Activated CD4-positive, alpha-beta T cell treated with anti-CD3 and anti-CD28 coated beads for 36 hours (primary cell): ENCODE data around the gene CDH4. TPM values are rescaled to one million over a fixed set of nuclear protein-coding genes. Genes with fewer than 3 reads are reported as not detected.

ENCODE experiments used
- ATAC-seq: fragments of 200-7000 bp; cut with Tn5 transposase; one replicate; pipeline ENCODE4 v1.10.0; 2021; ENCODE audit warnings: mild to moderate bottlenecking, moderate library complexity
- CTCF ChIA-PET: fragments of 350-600 bp; sonication (Branson Sonifier 250); formaldehyde crosslinking; loops from one replicate; lab custom pipeline; 2021; ENCODE audit warnings: antibody characterized with exemption; lab: Charles Lee
- POLR2A ChIA-PET: fragments of 350-600 bp; sonication (Branson Sonifier 250); formaldehyde crosslinking; loops from one replicate; lab custom pipeline; 2021; ENCODE audit warnings: antibody characterized with exemption, inconsistent platforms; lab: Charles Lee
- DNase-seq: peaks from one replicate; pipeline ENCODE4 v3.0.0-alpha.2; 2020
- H3K27ac Mint-ChIP-seq: one replicate; pipeline ENCODE4 v1.8.0; 2021; ENCODE audit warnings: mixed read lengths
- H3K27me3 Mint-ChIP-seq: one replicate; pipeline ENCODE4 v1.8.0; 2021; ENCODE audit warnings: mixed read lengths
- H3K36me3 Mint-ChIP-seq: one replicate; pipeline ENCODE4 v1.8.0; 2021; ENCODE audit warnings: low read depth, mixed read lengths
- H3K4me1 Mint-ChIP-seq: one replicate; pipeline ENCODE4 v1.8.0; 2021; ENCODE audit warnings: mixed read lengths
- H3K4me3 Mint-ChIP-seq: one replicate; pipeline ENCODE4 v1.8.0; 2021; ENCODE audit warnings: mild to moderate bottlenecking, moderate library complexity, mixed read lengths
- H3K9me3 Mint-ChIP-seq: one replicate; pipeline ENCODE4 v1.8.0; 2021; ENCODE audit warnings: low read depth, mixed read lengths
- intact Hi-C, 2 experiments: fragments of 100-400 bp; cut with DNase I in 1 of 2; cut with micrococcal nuclease in 1 of 2; formaldehyde crosslinking; loops; one replicate each; pipeline versions ENCODE4 v1.14.2 to v1.15.1; 2022 to 2024; cut with DNase I, micrococcal nuclease
- total RNA-seq, 2 experiments: library from RNA; stranded (reverse); gene quantifications; one replicate each; pipeline ENCODE4 v1.2.3, GENCODE V29; 2021

CDH4 gene
- total RNA-seq, 2 experiments from 2014 or later = not detected

GRCh38 chr20:61695741-61696140, 443.7 kb downstream of the CDH4 start:
- no peak overlapping the region for H3K4me3 Mint-ChIP-seq
- DNase-seq (no peak), ATAC-seq (no peak)
- intact Hi-C loops = no loop called here
- H3K27ac Mint-ChIP-seq = no peak overlapping the region
- H3K36me3 Mint-ChIP-seq = no peaks in the 10 kb centered on the region
- no peaks in the 10 kb centered on the region for H3K9me3 Mint-ChIP-seq
- CTCF ChIA-PET = no interaction called here
- POLR2A ChIA-PET = no interaction called here
- peaks cover 4% of the 10 kb centered on the region for H3K27me3 Mint-ChIP-seq
- H3K4me1 Mint-ChIP-seq = no peaks in the 10 kb centered on the region

- H3K27ac Mint-ChIP-seq = no peak overlapping the region
- ATAC-seq (no peak), DNase-seq (no peak)
- no peaks in the 10 kb centered on the region for H3K4me1 Mint-ChIP-seq
- no peaks in the 10 kb centered on the region for H3K36me3 Mint-ChIP-seq
- POLR2A ChIA-PET = no interaction called here
- H3K9me3 Mint-ChIP-seq = no peaks in the 10 kb centered on the region
- CTCF ChIA-PET = no interaction called here
- H3K4me3 Mint-ChIP-seq = no peak overlapping the region
- peaks cover 4% of the 10 kb centered on the region for H3K27me3 Mint-ChIP-seq
- intact Hi-C loops = no loop called here
Observed at GRCh38 chr20:61696181-61696735, 444.2 kb downstream of the CDH4 start.

- Mint-ChIP-seq H3K36me3 (no peaks in the 10 kb centered on the region), H3K4me3 (no peak overlapping the region), H3K27ac (no peak overlapping the region), H3K27me3 (peaks cover 2% of the 10 kb centered on the region), H3K4me1 (no peaks in the 10 kb centered on the region), H3K9me3 (no peaks in the 10 kb centered on the region)
- CTCF ChIA-PET = no interaction called here
- no peak for DNase-seq
- POLR2A ChIA-PET = no interaction called here
- ATAC-seq = no peak
- intact Hi-C loops = no loop called here
Observed at GRCh38 chr20:61697666-61698597, 445.9 kb downstream of the CDH4 start.

- Mint-ChIP-seq H3K4me1 (no peaks in the 10 kb centered on the region), H3K36me3 (no peaks in the 10 kb centered on the region), H3K4me3 (no peak overlapping the region), H3K27me3 (peaks cover 2% of the 10 kb centered on the region), H3K9me3 (no peaks in the 10 kb centered on the region), H3K27ac (no peak overlapping the region)
- ChIA-PET CTCF (no interaction called here), POLR2A (no interaction called here)
- no peak for DNase-seq
- no peak for ATAC-seq
- intact Hi-C loops = no loop called here
Observed at GRCh38 chr20:61698598-61699494, 446.8 kb downstream of the CDH4 start.

GRCh38 chr20:61699495-61700374, 447.7 kb downstream of the CDH4 start:
- ChIA-PET POLR2A (no interaction called here), CTCF (no interaction called here)
- H3K36me3 Mint-ChIP-seq = no peaks in the 10 kb centered on the region
- no peak for ATAC-seq
- intact Hi-C loops = no loop called here
- H3K27me3 Mint-ChIP-seq = peaks cover 2% of the 10 kb centered on the region
- no peak overlapping the region for H3K4me3 Mint-ChIP-seq
- no peaks in the 10 kb centered on the region for H3K4me1 Mint-ChIP-seq
- no peak overlapping the region for H3K27ac Mint-ChIP-seq
- no peaks in the 10 kb centered on the region for H3K9me3 Mint-ChIP-seq
- no peak for DNase-seq

GRCh38 chr20:61700595-61701140, 448.6 kb downstream of the CDH4 start:
- ATAC-seq = no peak

GRCh38 chr20:61701401-61701800, 449.3 kb downstream of the CDH4 start:
- intact Hi-C loops = no loop called here
- ChIA-PET POLR2A (no interaction called here), CTCF (no interaction called here)
- no peaks in the 10 kb centered on the region for H3K36me3 Mint-ChIP-seq
- no peaks in the 10 kb centered on the region for H3K4me1 Mint-ChIP-seq
- no peaks in the 10 kb centered on the region for H3K9me3 Mint-ChIP-seq
- peaks cover 2% of the 10 kb centered on the region for H3K27me3 Mint-ChIP-seq
- no peak overlapping the region for H3K4me3 Mint-ChIP-seq
- no peak overlapping the region for H3K27ac Mint-ChIP-seq
- no peak for ATAC-seq
- DNase-seq = no peak

More at GRCh38 chr20:61700595-61701140, 448.6 kb downstream of the CDH4 start:
- POLR2A ChIA-PET = no interaction called here
- Mint-ChIP-seq H3K27me3 (peaks cover 2% of the 10 kb centered on the region), H3K4me1 (no peaks in the 10 kb centered on the region), H3K27ac (no peak overlapping the region), H3K9me3 (no peaks in the 10 kb centered on the region), H3K36me3 (no peaks in the 10 kb centered on the region), H3K4me3 (no peak overlapping the region)
- intact Hi-C loops = no loop called here
- CTCF ChIA-PET = no interaction called here
- no peak for DNase-seq

GRCh38 chr20:61701802-61702201, 449.7 kb downstream of the CDH4 start:
- POLR2A ChIA-PET = no interaction called here
- ATAC-seq = no peak
- DNase-seq = no peak
- no peak overlapping the region for H3K4me3 Mint-ChIP-seq
- no peaks in the 10 kb centered on the region for H3K36me3 Mint-ChIP-seq
- H3K9me3 Mint-ChIP-seq = no peaks in the 10 kb centered on the region
- no peak overlapping the region for H3K27ac Mint-ChIP-seq
- peaks cover 2% of the 10 kb centered on the region for H3K27me3 Mint-ChIP-seq
- CTCF ChIA-PET = no interaction called here
- no peaks in the 10 kb centered on the region for H3K4me1 Mint-ChIP-seq
- intact Hi-C loops = no loop called here

- Mint-ChIP-seq H3K9me3 (no peaks in the 10 kb centered on the region), H3K36me3 (no peaks in the 10 kb centered on the region), H3K4me1 (no peaks in the 10 kb centered on the region), H3K27ac (no peak overlapping the region), H3K27me3 (no peaks in the 10 kb centered on the region), H3K4me3 (no peak overlapping the region)
- DNase-seq (no peak), ATAC-seq (no peak)
- CTCF ChIA-PET = no interaction called here
- intact Hi-C loops = no loop called here
- POLR2A ChIA-PET = no interaction called here
Observed at GRCh38 chr20:61702246-61702645, 450.2 kb downstream of the CDH4 start.

GRCh38 chr20:61704661-61705060, 452.6 kb downstream of the CDH4 start:
- intact Hi-C loops = no loop called here
- no peak overlapping the region for H3K4me3 Mint-ChIP-seq
- no peak overlapping the region for H3K27ac Mint-ChIP-seq
- H3K9me3 Mint-ChIP-seq = no peaks in the 10 kb centered on the region
- CTCF ChIA-PET = interaction anchor here (0.6 kb wide), 1 partner anchor 13 kb away, joined by 3 read pairs; no protein-coding TSS in a partner anchor
- DNase-seq (no peak), ATAC-seq (no peak)
- POLR2A ChIA-PET = no interaction called here
- H3K4me1 Mint-ChIP-seq = no peaks in the 10 kb centered on the region
- H3K36me3 Mint-ChIP-seq = no peaks in the 10 kb centered on the region
- no peaks in the 10 kb centered on the region for H3K27me3 Mint-ChIP-seq
